Activated CD4-positive, alpha-beta memory T cell treated with anti-CD3 and anti-CD28 coated beads, Interleukin-2, amount 10 ng/mL, durations not matched to agents 7 days and 5 days (primary cell): Measurements from ENCODE around the gene AIPL1. TPM values are rescaled to one million over a fixed set of nuclear protein-coding genes. Genes with fewer than 3 reads are reported as not detected.
A peak's percentile ranks its signal among the peaks of the same experiment; 100 is the strongest.

Experiments
- CTCF ChIA-PET: fragments of 350-600 bp; sonication (Branson Sonifier 250); formaldehyde crosslinking; loops from one replicate; lab custom pipeline; 2021; ENCODE audit warnings: antibody characterized with exemption, inconsistent platforms; lab: Charles Lee
- POLR2A ChIA-PET: fragments of 350-600 bp; sonication (Branson Sonifier 250); formaldehyde crosslinking; loops from one replicate; lab custom pipeline; 2021; ENCODE audit warnings: antibody characterized with exemption; lab: Charles Lee
- DNase-seq: peaks from one replicate; pipeline ENCODE4 v3.0.0-alpha.2; 2020
- H3K27ac Mint-ChIP-seq: one replicate; pipeline ENCODE4 v1.8.0; 2021; ENCODE audit warnings: mild to moderate bottlenecking, mixed read lengths
- H3K27me3 Mint-ChIP-seq: one replicate; pipeline ENCODE4 v1.8.0; 2021; ENCODE audit warnings: mixed read lengths
- H3K36me3 Mint-ChIP-seq: one replicate; pipeline ENCODE4 v1.8.0; 2021; ENCODE audit warnings: low read depth, mixed read lengths
- H3K4me1 Mint-ChIP-seq: one replicate; pipeline ENCODE4 v1.8.0; 2021; ENCODE audit warnings: mixed read lengths
- H3K4me3 Mint-ChIP-seq: one replicate; pipeline ENCODE4 v1.8.0; 2021; ENCODE audit warnings: mild to moderate bottlenecking, mixed read lengths
- H3K9me3 Mint-ChIP-seq: one replicate; pipeline ENCODE4 v1.8.0; 2021; ENCODE audit warnings: mixed read lengths
- total RNA-seq, 2 experiments: library from RNA; stranded (reverse); gene quantifications; one replicate each; pipeline ENCODE4 v1.2.3, GENCODE V29; 2021

Gene AIPL1
- total RNA-seq, 2 experiments from 2014 or later = not detected

GRCh38 chr17:6437466-6437865 lies 2.5 kb upstream of the AIPL1 start:
- POLR2A ChIA-PET = no interaction called here
- H3K27ac Mint-ChIP-seq = no peak overlapping the region
- H3K27me3 Mint-ChIP-seq = peaks cover 61% of the 10 kb centered on the region
- no peaks in the 10 kb centered on the region for H3K36me3 Mint-ChIP-seq
- no peak overlapping the region for H3K4me3 Mint-ChIP-seq
- no peak for DNase-seq
- H3K4me1 Mint-ChIP-seq = no peaks in the 10 kb centered on the region
- CTCF ChIA-PET = interaction anchor here (2.4 kb wide), 1 partner anchor 845 kb away, joined by 15 read pairs; no protein-coding TSS in a partner anchor
- no peaks in the 10 kb centered on the region for H3K9me3 Mint-ChIP-seq

- Mint-ChIP-seq H3K4me1 (no peaks in the 10 kb centered on the region), H3K4me3 (no peak overlapping the region), H3K36me3 (peaks cover 4% of the 10 kb centered on the region), H3K27me3 (peaks cover 60% of the 10 kb centered on the region), H3K9me3 (peaks cover 6% of the 10 kb centered on the region), H3K27ac (no peak overlapping the region)
- DNase-seq = peak; percentile 69
- ChIA-PET CTCF (interaction anchor here (0.9 to 2.4 kb wide), 9 partner anchors 9 to 848 kb away, joined by 3 to 15 read pairs (median 5); partner anchors contain the start of gene PIMREG), POLR2A (interaction anchor here (0.8 kb wide), 1 partner anchor 12 kb away, joined by 3 read pairs; no protein-coding TSS in a partner anchor)
These were observed 1.0 kb upstream of the AIPL1 start for GRCh38 chr17:6435968-6436367.

- Mint-ChIP-seq H3K27ac (no peak overlapping the region), H3K4me1 (peaks cover 18% of the 10 kb centered on the region), H3K9me3 (peaks cover 15% of the 10 kb centered on the region), H3K27me3 (peaks cover 48% of the 10 kb centered on the region), H3K36me3 (peaks cover 12% of the 10 kb centered on the region), H3K4me3 (no peak overlapping the region)
- ChIA-PET POLR2A (no interaction called here), CTCF (no interaction called here)
- no peak for DNase-seq
These were observed 4.2 kb downstream of the AIPL1 start for GRCh38 chr17:6430769-6431168.

GRCh38 chr17:6429266-6429665 lies 5.7 kb downstream of the AIPL1 start:
- DNase-seq = no peak
- ChIA-PET POLR2A (no interaction called here), CTCF (no interaction called here)
- H3K4me1 Mint-ChIP-seq = peaks cover 18% of the 10 kb centered on the region
- peaks cover 12% of the 10 kb centered on the region for H3K36me3 Mint-ChIP-seq
- H3K4me3 Mint-ChIP-seq = no peak overlapping the region
- H3K27ac Mint-ChIP-seq = no peak overlapping the region
- H3K27me3 Mint-ChIP-seq = peaks cover 54% of the 10 kb centered on the region
- H3K9me3 Mint-ChIP-seq = peaks cover 15% of the 10 kb centered on the region

GRCh38 chr17:6428207-6428965 lies 6.5 kb downstream of the AIPL1 start:
- POLR2A ChIA-PET = interaction anchor here (1.4 kb wide), 1 partner anchor 989 kb away, joined by 3 read pairs; the partner anchor contains the start of gene C1QBP
- peaks cover 56% of the 10 kb centered on the region for H3K27me3 Mint-ChIP-seq
- H3K4me3 Mint-ChIP-seq = no peak overlapping the region
- H3K9me3 Mint-ChIP-seq = peaks cover 15% of the 10 kb centered on the region
- H3K36me3 Mint-ChIP-seq = peaks cover 12% of the 10 kb centered on the region
- no peak overlapping the region for H3K27ac Mint-ChIP-seq
- DNase-seq = no peak
- CTCF ChIA-PET = interaction anchor here (2.6 kb wide), 1 partner anchor 8 kb away, joined by 10 read pairs; no protein-coding TSS in a partner anchor
- peaks cover 18% of the 10 kb centered on the region for H3K4me1 Mint-ChIP-seq

- peak; percentile 83 for DNase-seq
- H3K27ac Mint-ChIP-seq = peak overlapping the region; percentile 60
- peaks cover 18% of the 10 kb centered on the region for H3K4me1 Mint-ChIP-seq
- ChIA-PET POLR2A (interaction anchor here (1.4 kb wide), 1 partner anchor 988 kb away, joined by 3 read pairs; the partner anchor contains the start of gene C1QBP), CTCF (interaction anchor here (2.6 kb wide), 1 partner anchor 9 kb away, joined by 10 read pairs; no protein-coding TSS in a partner anchor)
- peaks cover 56% of the 10 kb centered on the region for H3K27me3 Mint-ChIP-seq
- H3K9me3 Mint-ChIP-seq = peaks cover 15% of the 10 kb centered on the region
- peak overlapping the region; percentile 29 for H3K4me3 Mint-ChIP-seq
- H3K36me3 Mint-ChIP-seq = peaks cover 12% of the 10 kb centered on the region
These were observed 7.6 kb downstream of the AIPL1 start for GRCh38 chr17:6427279-6427781.

GRCh38 chr17:6426356-6427101 lies 8.4 kb downstream of the AIPL1 start:
- Mint-ChIP-seq H3K9me3 (peaks cover 11% of the 10 kb centered on the region), H3K27me3 (peaks cover 56% of the 10 kb centered on the region), H3K27ac (no peak overlapping the region), H3K4me3 (no peak overlapping the region), H3K36me3 (peaks cover 11% of the 10 kb centered on the region), H3K4me1 (peaks cover 20% of the 10 kb centered on the region)
- ChIA-PET CTCF (interaction anchor here (2.6 kb wide), 1 partner anchor 9 kb away, joined by 10 read pairs; no protein-coding TSS in a partner anchor), POLR2A (interaction anchor here (0.9 to 1.4 kb wide), 2 partner anchors 842 to 987 kb away, joined by 3 read pairs; partner anchors contain the start of gene C1QBP)
- DNase-seq = no peak

GRCh38 chr17:6425407-6425806 lies 9.5 kb downstream of the AIPL1 start:
- H3K27me3 Mint-ChIP-seq = peaks cover 58% of the 10 kb centered on the region
- H3K4me1 Mint-ChIP-seq = peaks cover 20% of the 10 kb centered on the region
- H3K36me3 Mint-ChIP-seq = peaks cover 4% of the 10 kb centered on the region
- no peak for DNase-seq
- POLR2A ChIA-PET = no interaction called here
- no peak overlapping the region for H3K4me3 Mint-ChIP-seq
- peaks cover 5% of the 10 kb centered on the region for H3K9me3 Mint-ChIP-seq
- CTCF ChIA-PET = interaction anchor here (1.6 to 1.8 kb wide), 2 partner anchors 11 to 12 kb away, joined by 4 to 6 read pairs; no protein-coding TSS in a partner anchor
- no peak overlapping the region for H3K27ac Mint-ChIP-seq

- Mint-ChIP-seq H3K27ac (no peak overlapping the region), H3K36me3 (no peaks in the 10 kb centered on the region), H3K4me3 (no peak overlapping the region), H3K4me1 (peaks cover 20% of the 10 kb centered on the region), H3K27me3 (peaks cover 59% of the 10 kb centered on the region), H3K9me3 (no peaks in the 10 kb centered on the region)
- POLR2A ChIA-PET = interaction anchor here (0.5 kb wide), 1 partner anchor 12 kb away, joined by 3 read pairs; no protein-coding TSS in a partner anchor
- no peak for DNase-seq
- CTCF ChIA-PET = interaction anchor here (1.6 to 1.8 kb wide), 2 partner anchors 11 to 12 kb away, joined by 4 to 6 read pairs; no protein-coding TSS in a partner anchor
These were observed 11.0 kb downstream of the AIPL1 start for GRCh38 chr17:6423931-6424330.

- CTCF ChIA-PET = interaction anchor here (0.7 to 1.2 kb wide), 3 partner anchors 136 to 836 kb away, joined by 3 read pairs; no protein-coding TSS in a partner anchor
- Mint-ChIP-seq H3K4me1 (peaks cover 12% of the 10 kb centered on the region), H3K27me3 (peaks cover 62% of the 10 kb centered on the region), H3K4me3 (no peak overlapping the region), H3K9me3 (no peaks in the 10 kb centered on the region), H3K27ac (no peak overlapping the region), H3K36me3 (no peaks in the 10 kb centered on the region)
- POLR2A ChIA-PET = no interaction called here
- DNase-seq = no peak
These were observed 12.2 kb downstream of the AIPL1 start for GRCh38 chr17:6422654-6423241.

- H3K4me3 Mint-ChIP-seq = no peak overlapping the region
- no peak overlapping the region for H3K27ac Mint-ChIP-seq
- no peaks in the 10 kb centered on the region for H3K9me3 Mint-ChIP-seq
- POLR2A ChIA-PET = no interaction called here
- peak; percentile 77 for DNase-seq
- peaks cover 56% of the 10 kb centered on the region for H3K27me3 Mint-ChIP-seq
- CTCF ChIA-PET = interaction anchor here (0.7 to 1.4 kb wide), 5 partner anchors 135 to 835 kb away, joined by 3 read pairs; no protein-coding TSS in a partner anchor
- no peaks in the 10 kb centered on the region for H3K36me3 Mint-ChIP-seq
- peaks cover 4% of the 10 kb centered on the region for H3K4me1 Mint-ChIP-seq
These were observed 13.0 kb downstream of the AIPL1 start for GRCh38 chr17:6421700-6422604.
